T-cell (primary cell): Measurements from ENCODE around the gene TAC4. TPM values are rescaled to one million over a fixed set of nuclear protein-coding genes. Genes with fewer than 3 reads are reported as not detected.

Experiments
- ATAC-seq, 4 experiments: fragments of 200-7000 bp in 3 of 4; fragments of 150-1000 bp in 1 of 4; cut with Tn5 transposase; replicated peaks in 1 of 4; 1 replicate in 3 of 4; 2 replicates in 1 of 4; pipeline ENCODE4 v1.10.0; 2021; ENCODE audit warnings: moderate library complexity in 3 of 4, mild to moderate bottlenecking in 2 of 4, moderate number of reproducible peaks in 1 of 4
- CTCF ChIA-PET, 2 donors: fragments of 300-600 bp; sonication (Branson Sonifier 250); formaldehyde crosslinking; loops; one replicate each; lab custom pipeline; 2022; ENCODE audit warnings: antibody characterized with exemption in 2 of 2; lab: Charles Lee
- POLR2A ChIA-PET, 2 donors: fragments of 300-600 bp; sonication (Branson Sonifier 250); formaldehyde crosslinking; loops; one replicate each; lab custom pipeline; 2022; ENCODE audit warnings: antibody characterized with exemption in 2 of 2; lab: Charles Lee
- DNase-seq, 35 experiments: peaks; one replicate each; pipeline versions ENCODE4 v3.0.0 to v3.0.0-alpha.2; 2013 to 2023
- H3K27ac ChIP-seq: one replicate; pipeline ENCODE4 v1.5.1; 2013; ENCODE audit warnings: low read length
- H3K27me3 ChIP-seq, 2 experiments: replicated peaks in 1 of 2; 1 replicate in 1 of 2; 2 replicates in 1 of 2; pipeline versions ENCODE4 v1.6.1 to v1.7.0; 2013; ENCODE audit warnings: low read length in 1 of 2, mixed read lengths in 1 of 2; ENCODE audit not compliant: control insufficient read depth in 2 of 2, insufficient read depth in 2 of 2; ENCODE audit errors: extremely low read depth in 1 of 2
- H3K36me3 ChIP-seq, 2 donors: 1 replicate in 1 of 2; 2 replicates in 1 of 2; pipeline versions ENCODE4 v1.6.1 to v1.7.0; 2013; ENCODE audit warnings: low read length in 1 of 2; ENCODE audit not compliant: control insufficient read depth in 2 of 2, insufficient read depth in 1 of 2; ENCODE audit errors: extremely low read depth in 1 of 2
- H3K4me1 ChIP-seq, 2 experiments: 1 replicate in 1 of 2; 2 replicates in 1 of 2; pipeline versions ENCODE4 v1.6.1 to v1.7.0; 2013; ENCODE audit warnings: low read length in 2 of 2, mixed read lengths in 1 of 2; ENCODE audit not compliant: insufficient read depth in 2 of 2, control insufficient read depth in 1 of 2; ENCODE audit errors: extremely low read depth in 1 of 2
- H3K4me3 ChIP-seq, 2 donors: 1 replicate in 1 of 2; 2 replicates in 1 of 2; pipeline versions ENCODE4 v1.5.1 to v1.7.0; 2013; ENCODE audit warnings: mild to moderate bottlenecking in 2 of 2, low read length in 1 of 2, moderate library complexity in 1 of 2; ENCODE audit not compliant: control insufficient read depth in 1 of 2; ENCODE audit errors: extremely low read depth in 1 of 2
- H3K9me3 ChIP-seq: 2 replicates; pipeline ENCODE4 v1.7.0; 2013
- H3K27ac Mint-ChIP-seq, 2 donors: one replicate each; pipeline ENCODE4 v1.8.0; 2020 to 2021; ENCODE audit warnings: mild to moderate bottlenecking in 2 of 2, mixed read lengths in 2 of 2
- H3K27me3 Mint-ChIP-seq, 2 donors: one replicate each; pipeline ENCODE4 v1.8.0; 2021 to 2022; ENCODE audit warnings: mixed read lengths in 2 of 2
- H3K36me3 Mint-ChIP-seq: one replicate; pipeline ENCODE4 v1.8.0; 2021; ENCODE audit warnings: mixed read lengths
- H3K4me1 Mint-ChIP-seq, 3 donors: one replicate each; pipeline ENCODE4 v1.8.0; 2020 to 2022; ENCODE audit warnings: mixed read lengths in 3 of 3, mild to moderate bottlenecking in 1 of 3
- H3K4me3 Mint-ChIP-seq, 3 donors: one replicate each; pipeline ENCODE4 v1.8.0; 2020 to 2022; ENCODE audit warnings: mild to moderate bottlenecking in 3 of 3, mixed read lengths in 3 of 3, moderate library complexity in 3 of 3
- H3K9me3 Mint-ChIP-seq, 3 donors: one replicate each; pipeline ENCODE4 v1.8.0; 2020 to 2022; ENCODE audit warnings: mixed read lengths in 3 of 3
- WGBS: methylation state at CpG from one replicate; pipeline ENCODE4 v1.1.5; 2013; ENCODE audit warnings: missing lambda C conversion rate; ENCODE audit not compliant: insufficient coverage; 5-methylcytosine and 5-hydroxymethylcytosine counted together
- total RNA-seq, 35 experiments: library from RNA in 6 of 35; stranded (reverse) in 6 of 35; fragments of 120-200 nt in 1 of 35; gene quantifications; one replicate each; pipeline versions ENCODE4 v1.2.1 to v1.2.4 and lab custom pipeline; 2013 to 2026

Gene TAC4
- not detected for total RNA-seq
- not detected for total RNA-seq (2013)
- 0 to 0.12 (median 0) reads per million in 29 experiments for total RNA-seq (lab: John Stamatoyannopoulos, UW)

GRCh38 chr17:49848019-49848473, at the start of gene TAC4:
TSS of gene TAC4 (minus strand) at chr17:49848069. CDS start at chr17:49848017, 52 bp downstream.
- H3K9me3 ChIP-seq: no peaks in the 10 kb centered on the region
- ChIA-PET CTCF (interaction anchor here in 1 of 2 donors (0.6 kb wide), 1 partner anchor 291 kb away, joined by 3 read pairs; no protein-coding TSS in a partner anchor), POLR2A (no interaction called here)
- DNase-seq: no peak
- H3K4me3 Mint-ChIP-seq: no peak within 1 kb of the TSS
- no peak within 1 kb of the TSS for H3K27ac ChIP-seq
- peaks cover 4% of the 10 kb centered on the region for H3K36me3 Mint-ChIP-seq
- peaks cover 0 to 15% of the 10 kb centered on the region in 2 donors for H3K36me3 ChIP-seq
- H3K27me3 Mint-ChIP-seq: no peaks in the 10 kb centered on the region
- H3K4me1 ChIP-seq: peaks cover 0 to 33% of the 10 kb centered on the region in 2 experiments
- no peak for ATAC-seq
- no peaks in the 10 kb centered on the region for H3K27me3 ChIP-seq
- peak within 1 kb of the TSS; percentile 23 to 37 for H3K27ac Mint-ChIP-seq
- H3K9me3 Mint-ChIP-seq: no peaks in the 10 kb centered on the region
- no peak within 1 kb of the TSS for H3K4me3 ChIP-seq
- H3K4me1 Mint-ChIP-seq: peaks cover 28 to 29% (median 28%) of the 10 kb centered on the region in 3 donors

GRCh38 chr17:49896860-49897259, 49.0 kb upstream of the TAC4 start:
- Histone ChIP-seq H3K27ac (no peak overlapping the region), H3K9me3 (no peaks in the 10 kb centered on the region), H3K27me3 (peaks cover 12 to 86% of the 10 kb centered on the region in 2 experiments), H3K4me1 (no peaks in the 10 kb centered on the region), H3K4me3 (no peak overlapping the region), H3K36me3 (no peaks in the 10 kb centered on the region)
- Mint-ChIP-seq H3K27ac (no peak overlapping the region), H3K36me3 (no peaks in the 10 kb centered on the region), H3K27me3 (peaks cover 64 to 81% of the 10 kb centered on the region in 2 donors), H3K9me3 (no peaks in the 10 kb centered on the region), H3K4me1 (peaks cover 0 to 2% (median 0%) of the 10 kb centered on the region in 3 donors), H3K4me3 (no peak overlapping the region)
- ChIA-PET POLR2A (no interaction called here), CTCF (no interaction called here)
- ATAC-seq (no peak), DNase-seq (no peak)
- 62% methylated on average over 4 of the region's 5 CpGs for WGBS

- no CpG with 5 or more reads among the region's 1 CpG for WGBS
- ATAC-seq (no peak), DNase-seq (no peak)
- Histone ChIP-seq H3K4me1 (no peaks in the 10 kb centered on the region), H3K27me3 (peaks cover 12 to 85% of the 10 kb centered on the region in 2 experiments), H3K36me3 (no peaks in the 10 kb centered on the region), H3K27ac (no peak overlapping the region), H3K9me3 (no peaks in the 10 kb centered on the region), H3K4me3 (no peak overlapping the region)
- ChIA-PET POLR2A (no interaction called here), CTCF (interaction anchor here in 1 of 2 donors (0.6 kb wide), 1 partner anchor 102 kb away, joined by 3 read pairs; no protein-coding TSS in a partner anchor)
- Mint-ChIP-seq H3K27ac (no peak overlapping the region), H3K9me3 (no peaks in the 10 kb centered on the region), H3K4me1 (no peaks in the 10 kb centered on the region), H3K4me3 (no peak overlapping the region), H3K36me3 (no peaks in the 10 kb centered on the region), H3K27me3 (peaks cover 70 to 83% of the 10 kb centered on the region in 2 donors)
Measured at GRCh38 chr17:49896222-49896621, 48.4 kb upstream of the TAC4 start.

- 36% methylated on average over 2 of the region's 2 CpGs for WGBS
- no peak overlapping the region for H3K4me3 Mint-ChIP-seq
Measured at GRCh38 chr17:49895812-49896211, 47.9 kb upstream of the TAC4 start.

GRCh38 chr17:49894761-49895160, 46.9 kb upstream of the TAC4 start:
- Mint-ChIP-seq H3K9me3 (no peaks in the 10 kb centered on the region), H3K4me3 (no peak overlapping the region), H3K27me3 (peaks cover 65 to 78% of the 10 kb centered on the region in 2 donors), H3K27ac (no peak overlapping the region), H3K4me1 (no peaks in the 10 kb centered on the region), H3K36me3 (no peaks in the 10 kb centered on the region)
- 76% methylated on average over 10 of the region's 10 CpGs for WGBS
- CTCF ChIA-PET: no interaction called here
- Histone ChIP-seq H3K27me3 (peaks cover 12 to 87% of the 10 kb centered on the region in 2 experiments), H3K36me3 (no peaks in the 10 kb centered on the region), H3K4me3 (no peak overlapping the region), H3K9me3 (no peaks in the 10 kb centered on the region), H3K4me1 (no peaks in the 10 kb centered on the region), H3K27ac (no peak overlapping the region)
- no peak for DNase-seq
- POLR2A ChIA-PET: no interaction called here
- no peak for ATAC-seq

More at GRCh38 chr17:49895812-49896211, 47.9 kb upstream of the TAC4 start:
- ATAC-seq (no peak), DNase-seq (no peak)
- no peaks in the 10 kb centered on the region for H3K4me1 Mint-ChIP-seq
- H3K9me3 ChIP-seq: no peaks in the 10 kb centered on the region
- POLR2A ChIA-PET: interaction anchor here in 1 of 2 donors (0.7 kb wide), 1 partner anchor 21 kb away, joined by 7 read pairs; no protein-coding TSS in a partner anchor
- no peak overlapping the region for H3K4me3 ChIP-seq
- no peak overlapping the region for H3K27ac ChIP-seq
- CTCF ChIA-PET: interaction anchor here (0.6 to 0.8 kb wide), 4 partner anchors 27 to 103 kb away, joined by 3 to 7 read pairs (median 4); no protein-coding TSS in a partner anchor
- H3K36me3 Mint-ChIP-seq: no peaks in the 10 kb centered on the region
- no peaks in the 10 kb centered on the region for H3K4me1 ChIP-seq
- no peak overlapping the region for H3K27ac Mint-ChIP-seq
- H3K27me3 Mint-ChIP-seq: peaks cover 71 to 83% of the 10 kb centered on the region in 2 donors
- H3K27me3 ChIP-seq: peaks cover 12 to 87% of the 10 kb centered on the region in 2 experiments
- H3K9me3 Mint-ChIP-seq: no peaks in the 10 kb centered on the region
- no peaks in the 10 kb centered on the region for H3K36me3 ChIP-seq

- no peak for DNase-seq
- H3K27me3 Mint-ChIP-seq: peaks cover 59 to 79% of the 10 kb centered on the region in 2 donors
- POLR2A ChIA-PET: no interaction called here
- no peaks in the 10 kb centered on the region for H3K9me3 Mint-ChIP-seq
- no peak overlapping the region for H3K4me3 Mint-ChIP-seq
- Histone ChIP-seq H3K27ac (no peak overlapping the region), H3K27me3 (peaks cover 17 to 73% of the 10 kb centered on the region in 2 experiments), H3K4me1 (no peaks in the 10 kb centered on the region), H3K9me3 (no peaks in the 10 kb centered on the region), H3K4me3 (no peak overlapping the region), H3K36me3 (no peaks in the 10 kb centered on the region)
- no peak for ATAC-seq
- CTCF ChIA-PET: no interaction called here
- H3K27ac Mint-ChIP-seq: no peak overlapping the region
- H3K36me3 Mint-ChIP-seq: no peaks in the 10 kb centered on the region
- 60% methylated on average over 1 of the region's 10 CpGs for WGBS
- no peaks in the 10 kb centered on the region for H3K4me1 Mint-ChIP-seq
Measured at GRCh38 chr17:49891694-49892389, 44.0 kb upstream of the TAC4 start.
